ENCODE data around the gene INAFM2. TPM values are rescaled to one million over a fixed set of nuclear protein-coding genes. Genes with fewer than 3 reads are reported as not detected.

Gene INAFM2
- total and polyA plus RNA-seq, 2 donors: 11.3 to 24.5 TPM

- Histone ChIP-seq H3K36me3 (ENCODE audit: insufficient read depth) (no peaks in the 10 kb centered on the region), H3K4me3 (ENCODE audit: low read depth, low read length) (no peak overlapping the region), H3K27ac (ENCODE audit: low read depth) (no peak overlapping the region), H3K4me1 (ENCODE audit: insufficient read depth) (no peaks in the 10 kb centered on the region)
- 84% methylated on average over 8 of the region's 8 CpGs for WGBS
- no peak for DNase-seq (ENCODE audit: extremely low spot score)
These were observed 8.8 kb downstream of the INAFM2 start for GRCh38 chr15:40332113-40332781.

- Histone ChIP-seq H3K27ac (ENCODE audit: low read depth) (peak overlapping the region; percentile 71), H3K4me1 (ENCODE audit: insufficient read depth) (peaks cover 3% of the 10 kb centered on the region), H3K4me3 (ENCODE audit: low read depth, low read length) (no peak overlapping the region), H3K36me3 (ENCODE audit: insufficient read depth) (peaks cover 2% of the 10 kb centered on the region)
- DNase-seq (ENCODE audit: extremely low spot score): no peak
- 12% methylated on average over 12 of the region's 12 CpGs for WGBS
These were observed 10.5 kb downstream of the INAFM2 start for GRCh38 chr15:40333922-40334492.

GRCh38 chr15:40334541-40334940 is 11.0 kb downstream of the INAFM2 start:
- Histone ChIP-seq H3K36me3 (ENCODE audit: insufficient read depth) (peaks cover 2% of the 10 kb centered on the region), H3K27ac (ENCODE audit: low read depth) (no peak overlapping the region), H3K4me3 (ENCODE audit: low read depth, low read length) (no peak overlapping the region), H3K4me1 (ENCODE audit: insufficient read depth) (peaks cover 3% of the 10 kb centered on the region)
- 79% methylated on average over 3 of the region's 3 CpGs for WGBS
- DNase-seq (ENCODE audit: extremely low spot score): no peak

GRCh38 chr15:40334941-40335795 is 11.7 kb downstream of the INAFM2 start:
- DNase-seq (ENCODE audit: extremely low spot score): no peak
- H3K4me1 ChIP-seq (ENCODE audit: insufficient read depth): peaks cover 3% of the 10 kb centered on the region
- WGBS: 82% methylated on average over 26 of the region's 26 CpGs
- no peak overlapping the region for H3K4me3 ChIP-seq (ENCODE audit: low read depth, low read length)
- H3K36me3 ChIP-seq (ENCODE audit: insufficient read depth): peaks cover 2% of the 10 kb centered on the region
- H3K27ac ChIP-seq (ENCODE audit: low read depth): no peak overlapping the region

- Histone ChIP-seq H3K4me3 (ENCODE audit: low read depth, low read length) (no peak overlapping the region), H3K36me3 (ENCODE audit: insufficient read depth) (peaks cover 2% of the 10 kb centered on the region), H3K4me1 (ENCODE audit: insufficient read depth) (peaks cover 5% of the 10 kb centered on the region), H3K27ac (ENCODE audit: low read depth) (no peak overlapping the region)
- no peak for DNase-seq (ENCODE audit: extremely low spot score)
- 84% methylated on average over 13 of the region's 13 CpGs for WGBS
These were observed 12.6 kb downstream of the INAFM2 start for GRCh38 chr15:40335938-40336743.

GRCh38 chr15:40336744-40337122 is 13.2 kb downstream of the INAFM2 start:
- Histone ChIP-seq H3K4me1 (ENCODE audit: insufficient read depth) (peaks cover 6% of the 10 kb centered on the region), H3K36me3 (ENCODE audit: insufficient read depth) (peaks cover 2% of the 10 kb centered on the region), H3K4me3 (ENCODE audit: low read depth, low read length) (no peak overlapping the region), H3K27ac (ENCODE audit: low read depth) (no peak overlapping the region)
- DNase-seq (ENCODE audit: extremely low spot score): no peak
- WGBS: 71% methylated on average over 5 of the region's 5 CpGs

- Histone ChIP-seq H3K4me1 (ENCODE audit: insufficient read depth) (peaks cover 6% of the 10 kb centered on the region), H3K4me3 (ENCODE audit: low read depth, low read length) (no peak overlapping the region)
These were observed 14.1 kb downstream of the INAFM2 start for GRCh38 chr15:40337597-40337996.

GRCh38 chr15:40338041-40338657 is 14.7 kb downstream of the INAFM2 start:
- H3K36me3 ChIP-seq (ENCODE audit: insufficient read depth): peaks cover 2% of the 10 kb centered on the region
- peaks cover 6% of the 10 kb centered on the region for H3K4me1 ChIP-seq (ENCODE audit: insufficient read depth)
- whole genome bisulfite sequencing: 45% methylated on average over 11 of the region's 11 CpGs
- no peak overlapping the region for H3K27ac ChIP-seq (ENCODE audit: low read depth)
- no peak overlapping the region for H3K4me3 ChIP-seq (ENCODE audit: low read depth, low read length)
- no peak for DNase-seq (ENCODE audit: extremely low spot score)

More at GRCh38 chr15:40337597-40337996, 14.1 kb downstream of the INAFM2 start:
- WGBS: 60% methylated on average over 19 of the region's 19 CpGs
- Histone ChIP-seq H3K36me3 (ENCODE audit: insufficient read depth) (peaks cover 2% of the 10 kb centered on the region), H3K27ac (ENCODE audit: low read depth) (no peak overlapping the region)
- no peak for DNase-seq (ENCODE audit: extremely low spot score)

- WGBS: 59% methylated on average over 11 of the region's 11 CpGs
- peaks cover 6% of the 10 kb centered on the region for H3K4me1 ChIP-seq (ENCODE audit: insufficient read depth)
- peak overlapping the region; percentile 35 for H3K4me3 ChIP-seq (ENCODE audit: low read depth, low read length)
- no peak for DNase-seq (ENCODE audit: extremely low spot score)
- H3K27ac ChIP-seq (ENCODE audit: low read depth): peak overlapping the region; percentile 94
- H3K36me3 ChIP-seq (ENCODE audit: insufficient read depth): peaks cover 2% of the 10 kb centered on the region
These were observed 15.6 kb downstream of the INAFM2 start for GRCh38 chr15:40338921-40339620.

- peaks cover 2% of the 10 kb centered on the region for H3K36me3 ChIP-seq (ENCODE audit: insufficient read depth)
- no peak for DNase-seq (ENCODE audit: extremely low spot score)
- peak overlapping the region; percentile 94 for H3K27ac ChIP-seq (ENCODE audit: low read depth)
- peak overlapping the region; percentile 35 for H3K4me3 ChIP-seq (ENCODE audit: low read depth, low read length)
- WGBS: 71% methylated on average over 7 of the region's 7 CpGs
- peaks cover 6% of the 10 kb centered on the region for H3K4me1 ChIP-seq (ENCODE audit: insufficient read depth)
These were observed 16.1 kb downstream of the INAFM2 start for GRCh38 chr15:40339621-40339945.

GRCh38 chr15:40340038-40340739 is 16.7 kb downstream of the INAFM2 start:
- 19% methylated on average over 14 of the region's 14 CpGs for WGBS
- H3K36me3 ChIP-seq (ENCODE audit: insufficient read depth): peaks cover 2% of the 10 kb centered on the region
- H3K4me1 ChIP-seq (ENCODE audit: insufficient read depth): peaks cover 6% of the 10 kb centered on the region
- H3K4me3 ChIP-seq (ENCODE audit: low read depth, low read length): peak overlapping the region; percentile 35
- peak overlapping the region; percentile 94 for H3K27ac ChIP-seq (ENCODE audit: low read depth)
- DNase-seq (ENCODE audit: extremely low spot score): no peak

GRCh38 chr15:40340740-40341400 is 17.4 kb downstream of the INAFM2 start, which contains the start of gene CCDC9B:
Gene CCDC9B, minus strand, starts transcription at chr15:40340939. Its CDS starts 120 bp downstream, at chr15:40340819.
- Histone ChIP-seq H3K27ac (ENCODE audit: low read depth) (peak within 1 kb of the TSS; percentile 94), H3K4me3 (ENCODE audit: low read depth, low read length) (peak within 1 kb of the TSS; percentile 35), H3K4me1 (ENCODE audit: insufficient read depth) (peaks cover 6% of the 10 kb centered on the region), H3K36me3 (ENCODE audit: insufficient read depth) (peaks cover 2% of the 10 kb centered on the region)
- peak; percentile 79 for DNase-seq (ENCODE audit: extremely low spot score)
- WGBS: 13% methylated on average over 17 of the region's 17 CpGs
